Stimulated activated CD8-positive, alpha-beta memory T cell treated with anti-CD3 and anti-CD28 coated beads, Interleukin-15, amount 100 ng/mL, for 48 hours (primary cell): Measurements from ENCODE around the gene SLC25A21.
"Not testable (repeated sequence)": the region's sequence is repeated elsewhere in the genome, so short reads cannot be mapped to it uniquely, and the experiment has no call there.

ENCODE experiments used
- DNase-seq, 2 donors: peaks; one replicate each; pipeline ENCODE4 v3.0.0-alpha.2; 2020; ENCODE audit warnings: low read depth in 2 of 2

Gene SLC25A21

DNA sequence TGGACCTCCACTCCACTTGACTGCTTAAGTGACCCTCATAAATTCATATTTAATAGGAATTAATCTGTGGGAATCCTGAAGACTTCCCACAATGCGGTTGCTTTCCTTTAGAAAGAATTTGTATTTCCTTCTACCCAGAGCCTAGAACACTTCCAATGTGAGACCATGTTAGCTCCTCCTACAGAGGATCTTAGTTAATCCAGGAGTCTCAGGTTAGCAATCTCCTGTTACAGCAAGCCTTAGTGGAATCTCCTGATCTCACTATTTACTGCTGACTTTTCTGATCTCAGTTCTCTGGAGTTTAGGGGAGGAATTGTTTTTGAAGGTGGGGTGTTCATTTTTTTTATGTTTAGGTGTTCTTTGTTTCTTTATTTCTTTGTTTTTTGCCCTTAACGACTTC, 186.0 kb downstream of the SLC25A21 start:
- no peak for DNase-seq

DNA sequence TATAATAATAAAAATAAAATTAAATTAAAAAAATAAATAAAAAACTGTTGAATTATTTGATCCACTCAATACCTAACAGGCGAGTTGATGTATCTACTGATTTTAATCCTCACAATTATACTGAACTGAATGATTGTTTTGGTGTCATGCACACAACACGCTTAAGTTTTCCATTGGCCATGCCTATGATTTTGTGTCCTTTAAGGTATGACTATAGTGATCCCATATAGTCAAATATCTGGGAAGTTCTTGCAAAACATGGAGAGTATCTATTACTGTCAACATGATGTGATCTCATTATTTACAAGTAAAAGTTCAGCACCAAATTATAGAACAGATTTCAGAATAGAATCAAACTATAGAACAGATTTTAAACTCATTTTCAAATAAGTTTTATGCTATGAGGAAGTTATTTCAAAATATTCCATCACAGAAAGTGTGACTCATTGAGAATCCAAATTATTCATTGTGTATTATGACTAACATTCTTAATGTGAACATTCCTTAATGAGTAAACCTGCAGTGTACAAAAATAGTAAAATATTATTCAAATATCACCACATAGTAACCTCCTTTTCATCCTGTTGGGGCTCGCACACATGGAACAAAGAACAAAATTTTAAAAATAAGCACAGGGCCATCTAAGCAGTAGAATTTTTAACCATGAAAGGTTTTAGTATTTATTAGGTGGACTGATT, 190.4 kb downstream of the SLC25A21 start:
- no peak for DNase-seq

DNA sequence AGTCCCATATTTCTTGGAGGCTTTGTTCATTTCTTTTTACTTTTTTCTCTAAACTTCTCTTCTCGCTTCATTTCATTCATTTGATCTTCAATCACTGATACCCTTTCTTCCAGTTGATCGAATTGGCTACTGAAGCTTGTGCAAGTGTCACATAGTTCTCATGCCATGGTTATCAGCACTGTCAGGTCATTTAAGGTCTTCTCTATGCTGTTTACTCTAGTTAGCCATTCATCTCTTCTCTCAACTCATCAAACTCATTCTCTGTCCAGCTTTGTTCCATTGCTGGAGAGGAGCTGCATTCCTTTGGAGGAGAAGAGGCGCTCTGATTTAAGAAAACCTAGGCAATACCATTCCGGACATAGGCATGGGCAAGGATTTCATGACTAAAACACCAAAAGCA, 192.0 kb downstream of the SLC25A21 start:
- not testable (repeated sequence) for DNase-seq

DNA sequence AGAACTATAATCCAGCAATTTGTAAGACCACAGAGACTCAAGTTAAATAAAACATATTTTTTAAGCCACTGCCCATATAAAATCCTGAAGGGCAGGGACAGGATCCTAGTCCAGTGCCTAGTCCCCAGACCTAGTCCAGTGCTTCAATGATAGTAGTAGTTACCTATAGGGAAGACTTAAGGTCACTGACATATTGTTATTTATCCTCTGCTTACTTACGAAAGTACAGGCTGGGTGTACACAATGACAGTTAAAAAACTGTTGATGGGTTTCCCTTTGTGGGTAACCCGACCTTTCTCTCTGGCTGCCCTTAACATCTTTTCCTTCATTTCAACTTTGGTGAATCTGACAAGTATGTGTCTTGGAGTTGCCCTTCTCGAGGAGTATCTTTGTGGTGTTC, 192.5 kb downstream of the SLC25A21 start:
- no peak for DNase-seq

DNA sequence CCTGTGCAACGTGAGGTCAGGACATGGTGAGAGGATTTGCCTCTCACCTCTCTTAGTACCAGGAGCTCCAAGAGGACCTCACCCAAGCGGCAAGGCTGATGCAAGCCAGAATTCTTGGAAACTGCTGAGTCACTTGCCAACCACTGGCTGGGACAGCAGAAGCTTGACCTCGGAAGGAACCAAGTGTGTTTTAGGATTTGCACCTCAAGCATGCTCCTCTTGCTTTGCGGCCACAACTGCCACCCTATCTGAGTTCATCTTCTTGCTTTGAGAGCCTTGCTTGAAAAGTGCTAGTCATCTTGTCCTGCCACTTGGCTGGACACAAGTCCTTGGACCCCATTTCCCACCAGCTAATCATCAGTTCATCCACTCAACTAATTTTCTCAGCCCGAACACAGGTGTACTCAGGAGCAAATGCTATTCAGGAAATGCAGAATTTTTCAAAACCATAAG, 195.8 kb downstream of the SLC25A21 start:
- no peak for DNase-seq

DNA sequence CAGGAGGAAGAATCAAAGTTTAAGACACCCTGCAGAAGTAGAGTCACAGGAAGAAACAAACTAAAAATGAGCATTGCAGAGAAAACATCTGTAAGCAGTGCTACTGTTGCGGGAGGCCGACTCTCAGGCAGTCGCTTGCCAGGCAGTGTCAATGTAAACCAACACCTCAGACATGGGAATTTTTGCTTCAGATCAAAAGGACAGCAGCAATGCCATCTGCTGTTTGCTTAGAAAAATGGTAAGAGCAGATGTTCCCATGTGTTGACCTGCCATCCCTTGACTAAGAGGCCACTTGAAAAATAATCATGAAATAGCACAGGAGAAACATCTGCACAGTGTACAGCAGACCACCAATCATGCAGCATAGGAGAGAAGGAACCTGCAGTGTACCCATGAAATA, 196.6 kb downstream of the SLC25A21 start:
- no peak for DNase-seq

DNA sequence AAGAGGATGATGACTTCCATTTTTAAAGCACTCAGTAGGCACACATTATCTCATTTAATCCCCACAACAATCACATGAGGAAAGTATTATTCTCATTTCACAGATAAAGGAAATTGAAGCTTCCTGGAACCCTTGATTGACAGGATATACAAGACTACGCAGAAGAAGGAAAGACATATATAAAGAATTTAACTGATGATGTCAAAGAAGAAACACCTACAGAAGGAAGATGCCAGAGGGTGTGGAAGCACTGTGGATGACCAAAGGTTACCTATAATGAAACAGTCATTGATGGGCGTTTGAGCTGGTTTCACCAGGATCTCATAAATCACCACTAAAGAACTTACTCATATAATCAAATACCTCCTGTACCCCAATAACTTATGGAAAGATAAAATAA, 197.4 kb downstream of the SLC25A21 start:
- no peak for DNase-seq

DNA sequence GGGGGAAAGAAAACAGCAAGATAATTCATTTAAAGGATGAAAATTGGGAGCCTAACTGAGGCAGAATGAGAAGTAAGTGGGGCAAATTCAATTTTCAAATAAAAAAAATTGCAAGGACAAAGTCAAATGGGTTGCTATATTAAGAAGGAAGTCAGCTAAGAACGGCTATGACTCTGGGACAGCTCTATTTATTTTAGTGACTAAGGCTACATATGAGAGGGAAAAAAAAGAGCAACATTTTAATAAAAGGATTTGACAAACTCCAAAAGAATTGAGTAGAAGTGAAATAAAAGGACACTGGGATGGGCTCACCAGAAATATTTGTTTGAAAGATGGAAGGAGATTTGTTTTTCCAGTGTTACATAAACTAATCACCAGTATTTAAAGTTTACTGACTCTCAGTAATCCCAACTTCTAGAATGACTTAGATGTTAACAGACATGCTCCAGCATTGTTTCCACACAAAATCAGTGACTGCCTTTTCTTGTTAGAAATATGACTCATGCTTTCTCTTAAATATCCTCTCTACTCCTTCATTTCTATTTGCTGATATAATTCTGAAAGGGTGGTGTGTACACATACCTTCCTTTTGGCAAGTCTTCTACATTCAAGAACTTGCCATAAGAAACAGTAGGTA, 198.5 kb downstream of the SLC25A21 start:
- no peak for DNase-seq

DNA sequence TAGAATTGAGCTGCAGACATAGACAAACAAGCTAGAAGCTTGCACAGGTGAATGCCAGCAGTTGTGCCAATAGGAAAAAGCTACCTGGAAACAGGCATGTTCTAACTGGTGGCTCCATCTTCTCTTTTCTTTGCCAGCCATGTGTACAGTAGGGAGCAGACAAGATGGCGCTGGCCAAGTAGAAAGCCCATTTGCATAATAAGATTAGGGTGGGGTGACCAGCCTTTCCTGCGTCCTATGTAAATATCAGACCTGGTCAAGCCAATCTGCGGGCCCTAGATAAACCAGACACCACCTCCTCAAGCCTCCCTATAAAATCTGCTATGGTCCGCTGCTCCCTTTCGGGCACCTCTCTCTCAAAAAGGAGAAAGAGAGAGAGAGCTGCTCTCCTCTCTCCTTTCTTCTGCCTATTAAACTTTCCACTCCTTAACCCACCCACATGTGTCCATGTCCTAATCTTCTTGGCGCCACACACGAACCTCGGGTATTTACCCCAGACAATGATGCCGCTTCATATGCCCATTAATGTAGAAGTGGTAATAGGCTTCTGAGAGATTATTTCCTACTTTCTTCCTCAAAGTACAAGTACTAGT, 201.0 kb downstream of the SLC25A21 start:
- no peak for DNase-seq

DNA sequence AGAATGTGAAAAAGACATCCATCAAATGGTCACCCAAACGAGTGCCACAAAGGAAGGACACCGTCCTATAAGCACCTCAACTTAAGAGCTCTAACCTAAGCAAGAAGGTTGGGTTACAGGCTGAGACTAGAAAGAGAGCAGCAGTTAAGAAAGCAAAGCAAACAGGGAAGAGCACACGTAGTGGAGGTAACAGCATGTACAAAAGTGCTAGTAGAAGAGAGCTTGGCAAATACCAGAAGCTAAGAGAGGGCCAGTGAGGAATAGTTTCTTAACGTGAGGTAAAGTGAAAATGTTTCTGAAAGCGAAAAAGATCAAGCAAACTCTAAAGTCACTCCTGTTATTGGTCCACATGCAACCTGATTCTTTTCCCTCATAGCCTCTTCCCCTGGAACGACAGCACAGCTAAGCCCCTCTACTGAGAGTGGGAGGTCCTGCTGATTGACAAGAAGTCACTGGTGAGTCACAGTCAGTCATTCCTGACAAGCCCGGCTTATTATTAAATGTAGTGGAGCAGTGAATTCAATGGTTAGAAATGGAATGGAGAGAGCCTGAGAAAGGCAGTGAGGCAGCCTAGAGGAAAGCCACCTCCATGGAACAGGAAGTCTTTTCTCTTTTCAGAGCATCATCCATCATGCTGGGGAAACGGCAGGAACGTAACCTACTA, 204.4 kb downstream of the SLC25A21 start:
- no peak for DNase-seq

DNA sequence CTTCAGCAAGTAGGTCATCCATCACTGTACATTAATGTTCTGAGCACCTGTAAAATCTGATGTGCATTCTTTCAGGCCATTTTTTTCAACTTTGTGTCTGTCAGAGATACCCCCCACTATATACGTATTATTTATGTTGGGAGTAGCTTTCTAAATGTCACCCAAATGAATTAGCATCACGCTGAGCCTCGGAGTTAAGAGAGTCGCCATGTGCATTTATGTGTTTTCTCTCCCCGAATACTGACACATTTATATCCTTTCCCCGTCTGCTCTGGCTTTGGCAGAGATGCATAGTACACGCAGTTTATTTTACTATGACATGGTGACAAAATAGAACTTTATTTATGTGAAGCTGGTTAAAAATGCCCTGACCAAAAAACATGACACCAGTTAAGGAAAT, 216.4 kb downstream of the SLC25A21 start:
- DNase-seq = no peak

DNA sequence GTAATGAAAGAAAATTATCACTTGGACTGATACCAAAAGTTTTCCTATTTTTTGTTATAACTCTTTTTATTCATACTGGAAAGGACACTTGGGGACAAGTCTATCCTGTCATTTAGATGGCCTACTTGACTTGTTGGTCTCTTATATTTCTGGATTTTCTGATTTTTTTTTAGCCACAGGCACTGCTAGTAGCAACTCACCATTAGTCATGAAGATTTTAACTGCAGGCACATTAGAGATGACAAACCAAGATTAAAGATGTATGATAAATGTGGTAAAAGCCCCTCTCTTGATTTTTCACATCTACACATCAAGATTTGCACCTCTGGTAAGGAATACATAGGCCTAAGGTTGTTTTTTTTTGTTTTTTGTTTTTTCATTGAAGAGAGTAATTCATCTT, 217.0 kb downstream of the SLC25A21 start:
- no peak for DNase-seq

DNA sequence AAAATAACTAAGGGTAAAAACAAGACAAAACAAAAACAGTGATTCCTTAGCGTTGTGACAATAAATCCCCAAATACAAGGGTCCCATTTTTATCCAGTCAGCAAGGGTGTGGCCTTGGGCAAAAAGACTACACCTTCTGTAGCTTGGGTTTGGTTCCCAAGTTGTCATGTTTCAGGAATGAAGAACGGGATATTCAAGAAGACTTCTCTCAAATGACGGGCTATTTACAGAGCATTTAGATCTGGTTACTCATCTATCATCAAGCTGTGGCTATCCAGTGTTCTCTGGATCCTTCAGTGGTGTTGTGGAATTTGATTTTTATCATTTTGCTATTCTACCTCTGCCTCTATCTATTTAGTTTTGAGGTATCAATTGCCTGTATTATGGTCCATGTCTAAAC, 219.7 kb downstream of the SLC25A21 start:
- no peak for DNase-seq

DNA sequence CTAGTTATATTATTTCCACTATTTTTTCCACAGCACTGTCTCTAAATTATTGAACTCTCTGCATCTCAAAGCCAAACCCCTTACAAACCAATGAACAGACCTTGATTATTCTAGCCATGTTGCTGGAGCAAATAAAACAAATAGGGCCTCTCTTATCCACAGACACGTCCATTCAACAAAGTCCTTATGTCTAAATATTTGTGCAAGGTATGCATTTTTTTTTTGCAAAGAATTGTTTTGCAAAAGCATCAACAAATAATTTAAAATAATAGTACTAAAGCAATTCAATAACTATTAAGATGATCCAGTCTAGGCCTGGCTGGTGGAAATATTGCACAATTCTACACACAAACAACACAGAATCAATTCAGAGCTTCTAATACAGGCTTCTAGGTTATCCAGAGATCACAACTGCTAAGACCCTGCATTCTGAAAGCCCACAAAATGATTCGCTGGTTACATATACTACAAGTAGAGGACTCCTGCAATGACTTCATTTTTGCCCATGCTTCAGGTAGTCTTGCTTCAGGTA, 221.0 kb downstream of the SLC25A21 start:
- no peak for DNase-seq

DNA sequence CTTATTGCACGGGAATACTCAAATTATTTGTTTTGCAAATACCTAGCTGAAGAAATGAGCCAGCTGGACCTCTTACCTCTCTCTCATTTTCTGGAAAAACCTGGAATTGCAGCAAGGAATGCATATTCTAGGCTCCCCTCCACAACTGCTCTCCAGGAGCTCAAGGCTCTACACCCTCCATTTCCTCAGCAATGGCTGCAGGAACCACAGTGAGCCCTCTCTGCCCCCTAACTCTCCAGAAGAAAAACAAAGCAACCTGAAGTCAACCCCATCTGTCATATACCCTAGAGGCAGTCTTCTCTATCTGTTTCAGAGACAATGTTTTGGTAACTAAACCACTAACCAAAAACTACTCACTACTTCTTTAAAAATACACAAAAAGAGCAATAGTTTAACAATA, 221.6 kb downstream of the SLC25A21 start:
- DNase-seq = no peak

DNA sequence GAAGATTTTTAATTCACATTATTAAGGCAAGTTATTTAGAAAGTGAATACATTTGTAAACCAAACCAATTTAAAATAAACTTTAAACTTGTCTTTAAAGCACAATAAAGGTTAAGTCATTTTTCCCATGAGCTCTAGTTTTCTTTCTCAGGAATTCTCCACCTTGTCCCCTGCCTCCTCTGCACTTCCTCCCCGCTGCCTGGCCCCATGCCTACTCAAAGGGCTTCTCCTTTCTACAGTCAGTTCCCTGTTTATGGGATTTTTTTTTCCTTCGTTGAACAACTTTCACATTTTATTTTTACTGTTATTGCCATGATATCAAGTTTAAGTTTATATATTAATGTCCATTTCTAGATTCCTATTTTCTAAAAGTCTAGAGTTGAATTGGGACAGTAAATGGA, 223.0 kb downstream of the SLC25A21 start:
- no peak for DNase-seq

DNA sequence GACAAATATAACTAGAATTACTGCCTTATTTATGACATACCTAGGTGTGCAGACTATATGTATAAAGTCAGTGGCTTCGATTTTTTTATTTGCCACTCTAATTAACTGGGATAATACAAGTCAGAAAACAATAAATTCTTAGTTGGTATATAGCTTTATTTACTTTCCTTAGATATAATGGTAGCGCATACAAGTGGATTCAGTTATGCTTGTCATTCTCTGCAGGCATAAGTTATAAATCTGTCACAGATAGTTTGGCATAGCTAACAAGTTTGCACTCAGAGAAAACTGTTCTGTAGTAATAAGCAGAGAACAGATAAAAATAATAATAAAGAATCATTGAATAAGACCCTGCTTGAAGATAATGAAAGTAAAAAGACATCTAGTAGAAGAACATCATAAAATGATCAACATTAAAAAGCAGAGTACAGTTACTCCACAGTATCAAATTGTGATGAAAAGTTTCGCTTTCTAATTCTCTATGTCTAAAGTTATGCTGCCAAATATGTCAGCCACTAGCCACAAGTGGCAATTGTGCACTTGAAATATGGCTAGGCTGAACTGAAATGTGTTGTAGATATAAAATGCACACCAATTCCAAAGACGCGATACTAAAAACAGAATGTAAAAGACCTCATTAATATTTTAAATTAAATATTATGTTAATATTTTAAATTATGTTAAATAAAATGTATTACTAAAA, 224.1 kb downstream of the SLC25A21 start:
- no peak for DNase-seq

DNA sequence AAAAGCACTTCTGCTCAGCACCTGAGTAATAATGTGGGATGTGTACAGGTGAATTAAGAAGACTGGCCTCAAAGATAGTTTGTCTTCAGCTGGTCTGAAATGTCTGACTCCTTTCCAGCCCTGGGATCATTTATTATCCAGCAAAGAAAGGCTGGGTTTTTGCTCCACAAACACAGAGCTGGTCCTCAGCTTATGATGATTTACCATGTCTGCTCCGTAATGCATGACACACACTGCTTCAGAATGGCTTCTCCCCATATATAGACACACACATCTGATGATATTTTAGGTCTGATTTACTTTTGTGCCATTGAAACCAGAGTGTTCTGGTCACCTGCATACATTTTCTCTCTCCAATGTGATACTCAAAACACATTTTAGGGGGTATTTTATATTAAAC, 225.0 kb downstream of the SLC25A21 start:
- DNase-seq = no peak

DNA sequence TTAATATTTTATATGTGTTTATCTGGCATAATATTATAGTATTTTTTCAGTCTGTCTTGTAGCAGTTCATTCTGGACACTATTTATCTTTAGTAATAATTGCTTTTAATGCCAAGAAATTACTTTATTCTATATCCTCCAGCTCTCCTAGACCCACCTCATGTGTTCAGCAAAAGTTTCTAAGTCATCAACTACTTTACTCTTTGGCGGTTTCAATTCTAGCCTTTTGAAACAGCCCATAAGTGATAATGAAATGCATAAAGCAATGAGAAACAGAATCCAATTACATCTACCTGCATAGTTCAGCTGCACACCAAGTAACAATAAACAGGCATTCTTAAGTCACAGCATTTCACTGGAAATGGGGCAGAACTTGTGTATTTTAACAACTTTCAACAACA, 225.5 kb downstream of the SLC25A21 start:
- DNase-seq = no peak

DNA sequence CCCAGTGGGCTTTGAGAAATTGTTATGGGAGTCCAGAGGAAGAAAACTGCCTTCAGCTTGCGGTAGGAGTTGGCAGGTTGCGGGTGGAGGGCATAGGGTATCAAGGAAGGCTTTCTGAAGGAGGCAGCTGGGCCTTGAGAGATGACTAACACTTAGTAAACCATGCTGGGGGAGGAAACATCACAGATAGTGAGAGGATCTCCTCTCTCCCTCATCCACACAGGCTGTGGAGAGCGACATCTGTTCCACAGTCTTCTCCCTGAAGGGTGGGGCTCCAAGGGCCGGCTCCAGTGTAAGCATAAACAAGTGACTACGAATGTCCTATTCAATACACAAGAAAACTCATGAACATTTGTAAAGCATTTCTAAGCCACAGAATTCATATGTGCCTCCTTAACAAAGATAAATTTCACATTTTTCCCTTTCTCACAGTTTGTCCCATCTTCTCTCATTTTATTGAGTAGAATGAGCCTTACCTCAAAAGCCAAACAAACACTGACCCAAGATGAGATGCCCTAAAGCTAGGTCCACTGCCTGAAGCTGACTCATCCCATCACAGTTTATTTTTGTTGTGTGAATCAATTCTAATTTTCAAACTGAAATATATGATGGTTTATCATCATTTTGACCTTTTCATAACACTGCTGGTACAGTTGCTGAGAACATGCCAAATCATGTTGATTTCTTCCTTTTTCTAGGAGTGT, 227.9 kb downstream of the SLC25A21 start:
- DNase-seq = no peak

DNA sequence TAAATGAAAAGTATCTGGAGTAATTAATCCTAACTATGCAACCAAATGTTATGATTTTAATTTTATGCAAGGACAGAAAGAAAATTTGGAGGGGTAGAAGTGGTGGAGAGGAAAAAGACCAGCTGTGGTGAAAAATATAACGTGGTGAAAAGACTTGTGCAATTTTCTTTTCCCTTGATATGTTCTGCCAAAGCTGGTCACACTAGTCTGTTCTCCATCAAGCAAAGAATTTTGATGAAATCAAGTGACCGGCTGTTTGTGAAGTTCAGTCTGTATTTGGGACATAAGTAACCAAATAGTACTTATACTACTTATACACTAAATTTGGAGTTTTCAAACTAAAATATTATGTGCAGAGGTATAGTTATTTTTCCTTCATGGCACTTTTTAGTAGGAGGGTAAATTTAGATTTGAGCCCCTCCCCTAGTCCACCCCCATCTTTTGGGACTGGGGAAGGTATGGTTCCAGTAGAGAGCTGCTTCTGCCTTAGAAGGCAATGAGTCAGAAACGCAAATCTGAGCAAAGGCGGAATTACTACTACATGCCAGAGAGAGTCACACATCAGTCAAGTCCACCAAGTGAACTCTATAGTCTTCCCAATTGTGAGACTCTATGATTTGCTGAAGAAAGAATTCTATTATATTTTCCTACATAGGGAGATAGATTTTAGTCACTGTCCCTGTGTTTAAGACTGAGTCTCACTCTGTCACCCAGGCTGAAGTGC, 229.7 kb downstream of the SLC25A21 start:
- no peak for DNase-seq
